ENCODE measurements around the gene MAD2L1BP.
"Not testable (repeated sequence)": the region's sequence is repeated elsewhere in the genome, so short reads cannot be mapped to it uniquely, and the experiment has no call there.

The MAD2L1BP gene, protein sequence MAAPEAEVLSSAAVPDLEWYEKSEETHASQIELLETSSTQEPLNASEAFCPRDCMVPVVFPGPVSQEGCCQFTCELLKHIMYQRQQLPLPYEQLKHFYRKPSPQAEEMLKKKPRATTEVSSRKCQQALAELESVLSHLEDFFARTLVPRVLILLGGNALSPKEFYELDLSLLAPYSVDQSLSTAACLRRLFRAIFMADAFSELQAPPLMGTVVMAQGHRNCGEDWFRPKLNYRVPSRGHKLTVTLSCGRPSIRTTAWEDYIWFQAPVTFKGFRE

DNA sequence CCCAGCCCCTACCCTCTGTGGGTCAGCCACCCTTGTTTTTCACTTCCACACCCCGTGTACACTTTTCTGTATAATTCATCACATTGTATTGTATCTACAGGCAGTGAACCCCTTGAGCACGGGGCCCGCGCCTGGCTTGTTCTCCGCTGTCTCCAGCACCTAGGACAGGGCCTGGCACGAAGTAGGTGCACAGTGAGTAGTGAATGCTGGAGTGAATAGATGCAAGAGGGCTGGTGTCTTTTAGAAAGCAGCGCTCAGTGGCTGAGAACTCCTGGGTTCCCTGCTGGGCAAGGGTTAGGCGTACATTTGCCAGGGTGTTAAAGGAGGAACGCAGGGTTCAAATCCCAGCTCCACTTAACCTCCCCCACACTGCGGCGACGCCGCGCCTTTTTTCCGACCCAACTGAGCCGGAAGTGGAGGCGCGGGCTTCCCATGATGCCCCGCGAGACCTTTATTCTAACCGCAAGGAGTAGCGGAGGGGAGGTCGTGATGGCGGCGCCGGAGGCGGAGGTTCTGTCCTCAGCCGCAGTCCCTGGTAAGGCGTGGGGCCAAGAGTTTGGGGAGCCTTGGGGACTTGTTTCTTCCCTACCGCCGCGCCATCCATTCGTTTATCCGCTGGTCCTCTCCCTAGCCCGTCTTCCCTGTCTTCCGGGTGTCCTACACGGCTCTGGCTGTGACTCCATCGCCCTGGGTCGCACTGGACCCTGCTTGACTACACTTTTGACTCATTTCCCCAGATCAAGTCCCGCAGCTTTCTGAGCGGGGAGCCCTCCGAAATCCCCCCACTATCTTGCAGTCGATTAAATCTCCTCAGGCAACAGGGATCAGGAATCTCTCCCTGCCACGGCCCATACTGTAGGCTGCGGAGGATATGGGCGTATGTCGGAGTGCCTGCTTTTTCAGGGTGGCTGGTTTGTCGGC, at the start of gene MAD2L1BP:
TSS of gene MAD2L1BP (plus strand) at position 454 of the 921 bp plus-strand sequence. CDS start at position 490, 36 bp downstream.
- DNase-seq (ENCODE audit: low read depth), result peak; percentile 81

DNA sequence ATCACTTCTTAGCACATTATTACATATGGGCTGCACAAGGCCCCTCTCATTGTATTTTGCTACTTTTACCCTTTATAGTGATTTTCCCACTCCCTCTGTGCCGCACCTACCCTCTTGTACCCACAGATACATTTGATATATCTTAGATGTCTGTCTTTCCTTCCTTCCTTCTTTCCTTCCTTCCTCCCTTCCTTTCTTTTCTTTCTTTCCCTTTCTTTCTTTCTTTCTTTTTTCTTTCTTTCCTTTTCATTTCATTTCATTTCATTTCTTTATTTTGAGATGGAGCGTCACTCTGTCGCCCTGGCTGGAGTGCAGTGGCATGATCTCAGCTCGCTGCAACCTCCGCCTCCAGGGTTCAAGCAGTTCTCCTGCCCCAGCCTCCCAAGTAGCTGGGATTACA, 47.4 kb upstream of the MAD2L1BP start:
- no peak for DNase-seq (ENCODE audit: low read depth)

DNA sequence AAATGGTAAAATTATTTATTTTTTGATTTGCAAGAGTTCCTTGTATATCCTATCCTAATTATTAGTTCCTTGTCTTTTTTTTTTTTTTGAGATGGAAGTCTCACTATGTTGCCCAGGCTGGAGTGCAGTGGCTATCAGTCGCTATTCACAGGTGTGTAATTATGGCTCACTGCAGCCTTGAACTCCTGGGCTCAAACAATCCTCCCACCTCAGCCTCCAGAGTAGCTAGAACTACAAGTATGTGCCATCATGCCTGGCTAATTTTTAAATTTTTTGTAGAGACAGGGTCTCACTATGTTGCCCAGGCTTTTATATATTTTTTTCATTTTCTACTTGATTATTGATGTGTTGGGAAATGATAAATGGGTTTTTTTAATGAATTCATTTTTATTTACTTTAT, 46.1 kb upstream of the MAD2L1BP start:
- not testable (repeated sequence) for DNase-seq (ENCODE audit: low read depth)

DNA sequence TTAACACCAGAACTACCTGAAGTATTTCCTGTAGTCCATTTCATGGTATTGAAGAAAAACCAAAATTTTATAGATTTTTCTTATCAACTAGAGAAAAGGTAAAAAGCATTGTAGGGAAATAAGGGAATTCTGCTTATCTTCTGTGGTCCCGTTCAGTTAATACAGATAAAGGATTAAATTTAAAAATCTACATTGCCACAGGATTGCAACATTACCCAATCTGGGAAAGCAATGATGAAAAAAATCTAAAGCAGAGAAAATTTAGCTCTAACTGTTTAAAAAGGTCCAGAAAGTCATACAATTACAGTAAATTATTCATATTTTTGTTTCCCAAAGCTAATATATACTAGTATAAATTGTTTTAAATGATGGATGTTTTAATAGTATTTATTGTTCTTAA, 41.7 kb upstream of the MAD2L1BP start:
- DNase-seq (ENCODE audit: low read depth), result no peak

DNA sequence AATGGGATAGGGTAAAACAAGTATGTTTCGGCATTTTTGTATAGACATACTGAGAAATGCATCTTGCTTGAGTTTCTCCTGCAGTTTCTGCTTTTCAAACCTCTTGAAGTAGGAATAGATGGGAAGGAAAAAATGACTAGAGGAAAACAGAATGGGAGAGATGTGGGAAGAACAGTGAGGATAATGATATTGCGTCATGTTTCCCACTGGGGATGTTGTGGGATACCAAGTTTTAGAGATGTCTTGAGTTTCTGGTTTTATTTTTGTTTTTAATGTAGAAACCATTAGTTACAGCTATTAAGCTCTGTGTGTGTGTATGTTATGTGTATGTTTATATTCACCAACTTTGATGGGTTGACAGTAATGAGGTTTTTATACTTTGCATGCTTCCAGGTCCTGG, 35.0 kb upstream of the MAD2L1BP start:
- no peak for DNase-seq (ENCODE audit: low read depth)

DNA sequence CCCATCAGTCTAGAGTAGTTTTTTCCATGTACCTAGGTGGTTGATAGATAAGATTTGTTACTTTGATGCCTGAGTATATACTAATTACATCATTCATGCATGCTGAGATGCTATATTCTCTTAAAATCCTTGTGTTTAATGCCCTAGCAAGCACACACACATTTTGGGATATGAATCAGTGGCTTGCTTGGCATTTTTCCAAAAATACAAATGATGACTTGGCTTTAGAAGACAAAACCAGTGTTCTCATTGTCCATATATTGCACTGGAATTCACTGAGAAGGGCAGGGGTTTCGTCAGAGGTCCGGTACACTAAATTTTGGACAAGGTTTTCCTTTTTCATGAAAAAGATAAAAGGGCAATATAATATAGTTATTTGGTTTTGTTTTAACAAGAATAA, 31.5 kb upstream of the MAD2L1BP start:
- no peak for DNase-seq (ENCODE audit: low read depth)

DNA sequence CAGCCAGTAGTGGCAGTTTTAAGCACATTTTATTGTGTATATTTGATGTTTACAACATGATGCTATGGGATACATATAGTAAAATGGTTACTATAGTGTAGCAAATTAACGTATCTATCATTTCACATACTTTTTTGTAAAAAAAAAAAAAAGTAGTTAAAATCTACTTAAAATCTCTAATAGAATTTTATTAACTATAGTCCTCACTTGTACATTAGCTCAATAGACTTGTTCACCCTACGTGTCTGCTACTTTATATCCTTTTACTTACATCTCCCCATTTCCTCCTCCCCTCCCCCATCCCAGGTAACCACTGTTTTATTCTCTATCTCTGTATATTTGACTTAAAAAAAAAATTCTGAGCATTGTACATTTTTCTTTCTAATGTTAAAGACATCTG, 29.6 kb upstream of the MAD2L1BP start:
- no peak for DNase-seq (ENCODE audit: low read depth)

DNA sequence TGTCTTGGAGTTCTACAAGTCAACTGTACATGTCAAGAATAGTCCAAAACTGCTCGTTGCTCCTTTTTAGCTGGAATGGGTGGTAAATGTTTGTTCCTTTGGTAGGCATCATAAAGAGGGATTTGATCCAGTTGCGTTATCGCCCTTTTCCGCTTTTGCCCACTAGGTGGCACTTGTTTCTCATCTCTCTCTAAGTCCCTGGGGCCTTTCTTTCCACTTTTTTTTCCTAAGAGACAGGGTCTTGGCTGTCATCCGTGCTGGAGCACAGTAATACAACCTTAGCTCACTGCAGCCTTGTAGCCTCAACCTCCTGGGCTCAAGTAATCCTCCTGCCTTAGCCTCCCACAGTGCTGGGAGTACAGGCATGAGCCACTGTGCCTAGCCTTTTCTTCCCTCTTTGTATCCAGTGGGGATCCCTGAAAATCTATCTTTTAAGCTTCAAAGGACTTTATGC, 27.3 kb upstream of the MAD2L1BP start:
- DNase-seq (ENCODE audit: low read depth), result no peak

DNA sequence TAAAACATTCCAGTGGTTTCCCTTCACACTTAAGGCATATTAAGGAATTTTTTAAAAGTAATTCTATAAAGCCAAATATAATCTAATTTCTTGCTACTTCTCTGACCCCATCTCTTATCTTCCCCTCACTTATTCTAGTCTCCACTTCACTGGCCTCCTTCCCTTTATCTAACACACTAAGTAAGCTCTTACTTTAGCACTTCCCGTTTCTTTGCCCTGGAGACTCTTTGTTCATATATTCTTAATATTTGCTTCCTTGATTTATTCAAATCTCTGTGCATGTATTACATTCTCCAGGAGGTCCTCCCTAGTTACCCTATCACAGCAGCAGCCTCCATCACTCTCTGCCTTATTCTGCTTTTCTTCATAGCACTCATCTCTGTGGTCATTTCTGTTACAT, 26.8 kb upstream of the MAD2L1BP start:
- no peak for DNase-seq (ENCODE audit: low read depth)

DNA sequence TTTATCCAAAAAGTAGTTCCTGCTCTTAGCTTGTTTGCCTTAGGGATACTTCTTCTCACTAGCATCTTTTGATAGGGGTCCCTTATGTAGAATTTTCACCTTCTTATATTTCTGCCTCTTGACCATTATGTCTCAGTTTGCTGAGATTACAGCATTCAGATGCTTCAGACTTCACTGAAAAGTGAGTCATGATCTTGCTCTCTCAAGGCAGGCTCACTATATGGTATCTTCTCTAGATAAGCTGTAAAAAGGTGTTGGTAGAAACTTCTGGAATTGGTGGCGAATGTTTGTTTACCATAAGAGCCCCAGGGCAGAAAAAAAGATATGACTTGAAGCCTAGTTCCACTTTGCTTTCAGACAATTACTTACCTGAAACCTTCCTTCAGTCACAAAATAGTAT, 26.2 kb upstream of the MAD2L1BP start:
- no peak for DNase-seq (ENCODE audit: low read depth)

DNA sequence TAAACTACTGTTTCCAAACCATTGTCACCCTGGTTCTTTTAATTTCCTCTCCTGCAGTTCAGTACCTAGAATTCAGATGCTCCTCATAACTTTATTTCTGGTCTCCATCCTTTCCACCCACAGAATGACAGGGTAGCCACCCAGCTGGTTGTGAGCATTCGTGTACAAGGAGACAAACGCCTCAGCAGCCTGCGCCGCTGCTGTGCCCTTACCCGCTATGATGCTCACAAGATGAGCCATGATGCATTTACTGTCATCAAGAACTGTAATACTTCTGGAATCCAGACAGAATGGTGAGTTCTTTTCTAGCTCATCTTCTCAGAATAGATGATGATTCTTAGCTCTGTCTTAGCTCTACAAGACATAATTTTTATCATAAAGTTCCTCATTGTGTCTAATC, 25.2 kb upstream of the MAD2L1BP start:
- DNase-seq (ENCODE audit: low read depth), result no peak

DNA sequence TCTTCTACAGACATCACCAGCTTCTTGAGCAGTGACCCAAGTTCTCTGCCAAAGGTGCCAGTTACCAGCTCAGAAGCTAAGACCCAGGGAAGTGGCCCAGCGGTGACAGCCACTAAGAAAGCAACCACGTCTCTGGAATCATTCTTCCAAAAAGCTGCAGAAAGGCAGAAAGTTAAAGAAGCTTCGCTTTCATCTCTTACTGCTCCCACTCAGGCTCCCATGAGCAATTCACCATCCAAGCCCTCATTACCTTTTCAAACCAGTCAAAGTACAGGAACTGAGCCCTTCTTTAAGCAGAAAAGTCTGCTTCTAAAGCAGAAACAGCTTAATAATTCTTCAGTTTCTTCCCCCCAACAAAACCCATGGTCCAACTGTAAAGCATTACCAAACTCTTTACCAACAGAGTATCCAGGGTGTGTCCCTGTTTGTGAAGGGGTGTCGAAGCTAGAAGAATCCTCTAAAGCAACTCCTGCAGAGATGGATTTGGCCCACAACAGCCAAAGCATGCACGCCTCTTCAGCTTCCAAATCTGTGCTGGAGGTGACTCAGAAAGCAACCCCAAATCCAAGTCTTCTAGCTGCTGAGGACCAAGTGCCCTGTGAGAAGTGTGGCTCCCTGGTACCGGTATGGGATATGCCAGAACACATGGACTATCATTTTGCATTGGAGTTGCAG, 21.8 kb upstream of the MAD2L1BP start:
- no peak for DNase-seq (ENCODE audit: low read depth)

DNA sequence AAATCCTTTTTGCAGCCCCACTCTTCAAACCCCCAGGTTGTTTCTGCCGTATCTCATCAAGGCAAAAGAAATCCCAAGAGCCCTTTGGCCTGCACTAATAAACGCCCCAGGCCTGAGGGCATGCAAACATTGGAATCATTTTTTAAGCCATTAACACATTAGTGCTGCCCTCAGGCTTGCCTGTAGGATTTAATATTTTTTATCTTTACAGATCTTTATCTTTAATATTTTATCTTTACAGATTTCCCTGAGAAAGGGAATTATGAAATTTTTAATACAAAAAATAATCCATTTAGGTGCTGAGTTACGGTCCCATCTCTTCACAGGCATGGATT, 21.3 kb upstream of the MAD2L1BP start:
- no peak for DNase-seq (ENCODE audit: low read depth)

DNA sequence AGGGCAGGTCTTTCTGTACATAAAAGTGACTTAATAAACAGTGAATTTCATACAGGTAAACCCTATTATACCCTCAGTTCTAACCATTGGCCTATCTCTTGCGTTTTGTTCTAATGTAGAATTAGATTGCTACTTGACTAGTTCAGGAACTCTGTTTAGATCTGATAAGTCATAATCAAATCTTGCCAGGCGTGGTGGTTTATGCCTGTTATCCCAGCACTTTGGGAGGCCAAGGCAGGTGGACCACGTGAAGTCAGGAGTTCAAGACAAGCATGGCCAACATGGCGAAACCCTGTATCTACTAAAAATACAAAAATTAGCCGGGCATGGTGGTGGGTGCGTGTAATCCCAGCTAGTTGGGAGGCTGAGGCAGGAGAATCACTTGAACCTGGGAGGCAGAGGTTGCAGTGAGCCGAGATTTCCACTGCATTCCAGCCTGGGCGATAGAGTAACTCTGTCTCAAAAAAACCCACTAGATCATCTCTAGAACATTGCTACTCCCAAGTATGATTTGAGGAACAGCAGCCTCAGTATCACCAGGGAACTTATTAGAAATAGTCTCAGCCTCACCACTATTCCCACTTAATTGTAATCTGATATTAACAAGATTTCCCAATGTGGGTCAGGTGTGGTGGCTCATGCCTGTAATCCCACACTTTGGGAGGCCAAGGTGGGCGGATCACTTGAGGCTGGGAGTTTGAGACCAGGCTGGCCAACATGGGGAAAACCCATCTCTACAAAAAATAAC, 18.7 kb upstream of the MAD2L1BP start:
- DNase-seq (ENCODE audit: low read depth), result no peak

DNA sequence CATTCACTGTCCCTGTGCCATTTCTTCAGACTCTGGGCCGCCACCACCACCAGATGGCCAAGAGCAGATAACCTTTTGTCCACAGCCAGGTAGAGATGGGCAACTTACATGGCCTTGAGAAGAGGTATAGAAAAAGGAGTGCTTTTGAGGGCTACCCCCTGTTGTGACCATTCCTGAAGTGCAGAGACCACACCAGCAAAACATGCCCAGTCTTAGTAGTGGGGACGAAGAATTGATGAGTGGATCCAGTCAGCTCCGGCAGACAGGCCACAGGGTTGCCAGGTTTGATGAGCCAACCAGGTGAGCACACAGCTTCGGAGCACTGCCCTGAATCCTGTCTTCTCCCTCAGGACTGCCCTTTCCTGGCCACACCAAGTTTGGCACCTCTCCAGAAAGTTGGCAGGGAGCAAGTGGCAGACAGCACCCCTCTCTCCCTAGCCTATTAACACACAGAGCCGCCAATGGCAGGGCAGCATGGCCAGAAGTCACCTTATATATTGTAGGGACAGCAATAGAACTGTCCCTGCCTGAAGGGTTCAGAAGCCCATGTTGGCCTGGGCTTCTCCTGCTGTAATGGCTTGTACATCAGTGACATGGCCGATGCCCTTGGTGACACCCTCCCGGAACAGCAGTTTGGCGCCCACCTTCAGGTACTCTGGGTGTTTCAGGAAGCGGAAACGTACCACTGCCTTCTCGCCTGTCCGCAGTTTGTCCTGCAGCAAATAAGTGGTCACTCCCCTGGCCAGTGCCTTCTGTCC, 14.4 kb upstream of the MAD2L1BP start:
- DNase-seq (ENCODE audit: low read depth), result no peak

DNA sequence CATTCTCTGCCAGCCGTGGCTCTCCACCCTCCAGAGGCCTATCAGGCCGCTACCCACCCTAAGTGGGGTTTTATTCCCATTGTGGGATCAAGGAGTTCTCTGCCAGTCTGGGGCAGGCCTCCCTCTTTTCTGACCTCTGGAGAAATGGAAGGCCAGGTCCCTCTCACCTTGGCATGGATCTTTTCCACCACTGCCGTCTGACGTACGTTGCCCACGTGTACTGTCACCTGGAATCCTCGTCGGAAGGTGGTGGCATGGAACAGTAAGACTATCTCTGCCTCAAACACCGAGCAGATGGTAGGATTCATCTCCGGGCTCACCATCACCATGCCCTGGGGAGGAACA, 13.8 kb upstream of the MAD2L1BP start:
- DNase-seq (ENCODE audit: low read depth), result no peak

DNA sequence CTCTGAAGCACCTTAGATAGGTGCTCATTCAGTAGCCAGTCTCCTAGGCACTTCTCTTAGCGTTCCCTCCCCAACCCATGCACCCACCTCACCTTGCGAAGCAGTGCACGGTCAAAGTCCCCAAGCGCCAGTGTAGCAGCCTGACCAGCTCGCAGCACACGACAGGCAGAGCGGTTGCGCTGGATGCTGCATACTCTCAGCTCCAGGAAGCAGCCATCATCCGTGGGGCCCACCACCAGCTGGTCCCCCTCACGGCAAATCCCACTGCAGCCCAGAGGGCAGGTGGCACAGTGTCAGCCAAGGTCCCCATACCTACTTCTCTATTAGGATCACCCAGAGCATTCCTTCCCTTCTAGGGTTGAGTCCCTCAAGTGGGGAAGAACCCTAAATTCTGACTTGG, 13.1 kb upstream of the MAD2L1BP start:
- no peak for DNase-seq (ENCODE audit: low read depth)

DNA sequence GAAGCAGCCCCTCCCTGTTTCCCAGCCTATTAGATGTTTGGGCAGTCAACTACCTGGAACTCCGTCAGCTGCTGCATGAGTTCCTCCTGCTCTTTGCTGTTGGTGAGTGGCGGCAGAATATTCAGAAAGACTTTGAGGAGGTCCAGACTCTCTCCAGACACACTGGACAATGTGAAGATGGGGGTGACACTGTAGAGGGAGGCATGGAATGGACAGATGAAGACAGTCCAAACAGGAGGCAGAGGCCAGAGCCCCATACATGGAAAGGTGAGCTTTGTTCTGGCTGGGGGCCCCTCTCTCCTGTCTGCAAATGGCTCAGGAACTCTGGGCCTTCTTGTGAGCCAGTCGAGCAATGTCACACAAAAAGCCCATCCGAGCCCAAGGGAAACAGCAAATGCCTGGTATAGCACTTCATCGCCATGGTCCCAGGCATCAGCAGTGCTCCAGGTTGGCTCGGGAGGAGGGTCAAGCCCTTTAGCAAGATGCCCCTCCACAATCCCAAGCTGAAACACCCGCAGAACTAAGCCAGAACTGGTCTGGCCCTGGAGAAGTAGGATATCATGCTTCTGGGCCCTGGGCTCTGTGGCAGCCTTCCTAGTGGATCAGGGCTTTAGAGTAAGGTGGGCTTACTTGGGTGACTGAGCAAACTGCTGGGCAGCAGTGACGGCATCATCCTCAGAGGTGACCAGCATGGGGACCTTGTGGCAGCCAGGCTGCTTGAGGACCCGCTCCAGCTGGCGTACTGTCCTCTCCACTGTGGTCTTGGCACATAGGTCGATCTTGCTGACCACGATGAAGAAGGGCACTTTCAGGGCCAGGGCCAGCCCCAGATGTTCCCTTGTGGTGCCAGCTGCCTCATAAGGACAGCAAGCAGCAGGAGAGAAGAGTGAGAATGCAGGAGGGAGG, 11.5 kb upstream of the MAD2L1BP start:
- no peak for DNase-seq (ENCODE audit: low read depth)

DNA sequence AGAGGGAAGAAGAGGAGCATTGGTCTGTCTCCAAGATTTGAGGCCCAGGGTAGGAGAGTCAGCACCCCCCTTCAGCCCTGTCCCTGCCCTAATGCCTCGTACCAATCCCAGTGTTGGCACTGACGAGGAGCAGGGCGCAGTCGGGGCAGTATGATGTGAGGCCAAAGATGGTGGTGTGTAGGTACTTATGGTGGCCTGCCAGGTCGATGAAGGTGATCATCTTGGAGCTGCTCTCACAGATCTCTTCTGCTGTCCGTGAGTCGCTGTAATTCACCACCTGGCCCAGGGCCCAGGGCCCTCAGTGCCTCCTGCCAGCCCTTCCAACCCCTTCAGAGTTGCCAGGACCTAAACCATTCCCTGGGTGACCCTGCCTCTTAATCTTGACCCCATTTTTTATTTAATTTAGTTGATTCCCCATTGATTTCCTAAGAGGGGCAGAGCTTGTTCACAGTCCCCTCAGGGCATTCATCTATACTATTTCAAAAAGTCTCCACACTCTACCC, 10.8 kb upstream of the MAD2L1BP start:
- DNase-seq (ENCODE audit: low read depth), result no peak

DNA sequence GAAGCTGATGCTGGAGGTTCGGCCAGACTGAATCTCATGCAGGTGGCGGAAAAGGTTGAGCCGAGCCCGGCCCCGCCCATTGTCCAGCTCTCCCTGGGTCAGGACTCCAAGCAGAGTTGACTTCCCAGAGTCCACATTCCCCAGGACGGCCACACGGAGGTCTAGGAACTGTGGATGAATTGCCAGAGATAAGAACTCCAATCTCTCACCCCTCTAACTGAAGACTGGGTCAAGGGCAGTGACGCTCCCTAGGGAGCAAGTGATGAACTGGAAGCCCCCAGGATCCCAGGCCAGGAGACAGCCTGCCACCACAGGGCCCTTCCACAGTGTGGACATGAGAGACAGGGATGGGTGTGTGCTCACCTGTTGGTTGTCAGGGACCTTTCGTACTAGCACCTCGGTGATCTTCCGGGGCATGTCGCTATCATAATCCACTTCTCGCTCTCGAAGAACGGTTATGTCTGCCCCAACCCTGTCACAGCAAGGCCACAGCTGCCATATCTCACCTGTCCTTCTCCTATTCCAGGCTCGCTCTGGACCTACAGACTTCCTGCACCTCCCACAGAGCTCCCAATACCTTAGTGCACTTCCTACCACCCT, 10.1 kb upstream of the MAD2L1BP start:
- DNase-seq (ENCODE audit: low read depth), result no peak
